ENCODE data around the gene PPM1G. TPM values are rescaled to one million over a fixed set of nuclear protein-coding genes. Genes with fewer than 3 reads are reported as not detected.

PPM1G gene
- polyA plus RNA-seq, 1 donor (not counting 4 experiments of a cell fraction or from before 2014, with no cell fraction given): 55.5 TPM

- no peak for FAIRE-seq
Measured at GRCh38 chr2:27378809-27379290, 30.5 kb downstream of the PPM1G start.

GRCh38 chr2:27378096-27378808 is 31.1 kb downstream of the PPM1G start:
- Histone ChIP-seq H3K79me2 (ENCODE audit: control insufficient read depth, insufficient read depth, low read length) (peaks cover 39% of the 10 kb centered on the region), H3K27me3 (ENCODE audit: control insufficient read depth, extremely low read depth, insufficient read depth, low read length) (no peaks in the 10 kb centered on the region), H3K9me3 (ENCODE audit: control insufficient read depth, low read depth, low read length) (no peaks in the 10 kb centered on the region), H3K4me1 (ENCODE audit: control insufficient read depth, extremely low read depth, insufficient read depth, low read length) (peaks cover 16% of the 10 kb centered on the region), H3K9ac (ENCODE audit: control insufficient read depth, extremely low read depth, insufficient read depth, low read length) (no peak overlapping the region), H2AFZ (ENCODE audit: control insufficient read depth, low read length) (no peak overlapping the region), H4K20me1 (ENCODE audit: control insufficient read depth, extremely low read depth, insufficient read depth, low read length) (peaks cover 5% of the 10 kb centered on the region), H3K4me2 (ENCODE audit: control insufficient read depth, extremely low read depth, insufficient read depth, low read depth, low read length) (no peak overlapping the region), H3K27ac (ENCODE audit: control insufficient read depth, insufficient read depth, low read length) (no peak overlapping the region), H3K9me1 (ENCODE audit: control insufficient read depth, extremely low read depth, insufficient read depth, low read length) (no peaks in the 10 kb centered on the region), H3K36me3 (ENCODE audit: control insufficient read depth in 2 of 2, extremely low read depth in 1 of 2, insufficient read depth in 2 of 2, low read length in 2 of 2) (peaks cover 45 to 52% of the 10 kb centered on the region in 2 experiments), H3K4me3 (ENCODE audit: control insufficient read depth in 2 of 3, extremely low read depth in 1 of 3, insufficient read depth in 2 of 3, low read depth in 1 of 3, low read length in 3 of 3) (no peak overlapping the region)
- TF ChIP-seq CTCF (optimal IDR thresholded peaks at IDR 0.05 in 1 of 3, IDR thresholded peaks at IDR 0.05 in 1 of 3, conservative IDR thresholded peaks at IDR 0.05 in 1 of 3; ENCODE audit: extremely low read depth in 1 of 3, insufficient read depth in 2 of 3, low read length in 3 of 3): peak in 2 of 3 experiments; percentile 34 to 51
- TF ChIP-seq EZH2 (IDR thresholded peaks at IDR 0.05; ENCODE audit: low read length): no peak
- no peak for FAIRE-seq
- dilution Hi-C loops (cut with MboI; ENCODE audit: extremely low pct_ligation_motif_present, low sequenced_read_pairs): no loop called here
- DNase-seq (ENCODE audit: low read depth, low spot score): no peak

More at GRCh38 chr2:27378809-27379290, 30.5 kb downstream of the PPM1G start:
- H3K4me3 ChIP-seq (ENCODE audit: control insufficient read depth in 2 of 3, extremely low read depth in 1 of 3, insufficient read depth in 2 of 3, low read depth in 1 of 3, low read length in 3 of 3): no peak overlapping the region
- no peak overlapping the region for H3K9ac ChIP-seq (ENCODE audit: control insufficient read depth, extremely low read depth, insufficient read depth, low read length)
- peaks cover 47 to 55% of the 10 kb centered on the region in 2 experiments for H3K36me3 ChIP-seq (ENCODE audit: control insufficient read depth in 2 of 2, extremely low read depth in 1 of 2, insufficient read depth in 2 of 2, low read length in 2 of 2)
- H3K4me1 ChIP-seq (ENCODE audit: control insufficient read depth, extremely low read depth, insufficient read depth, low read length): peaks cover 16% of the 10 kb centered on the region
- H3K9me3 ChIP-seq (ENCODE audit: control insufficient read depth, low read depth, low read length): no peaks in the 10 kb centered on the region
- no peaks in the 10 kb centered on the region for H3K27me3 ChIP-seq (ENCODE audit: control insufficient read depth, extremely low read depth, insufficient read depth, low read length)
- H3K27ac ChIP-seq (ENCODE audit: control insufficient read depth, insufficient read depth, low read length): no peak overlapping the region
- peak overlapping the region; percentile 88 for H3K4me2 ChIP-seq (ENCODE audit: control insufficient read depth, extremely low read depth, insufficient read depth, low read depth, low read length)
- TF ChIP-seq EZH2 (IDR thresholded peaks at IDR 0.05; ENCODE audit: low read length): no peak
- no peak for TF ChIP-seq CTCF (optimal IDR thresholded peaks at IDR 0.05 in 1 of 3, IDR thresholded peaks at IDR 0.05 in 1 of 3, conservative IDR thresholded peaks at IDR 0.05 in 1 of 3; ENCODE audit: extremely low read depth in 1 of 3, insufficient read depth in 2 of 3, low read length in 3 of 3)
- no peak for DNase-seq (ENCODE audit: low read depth, low spot score)
- no peaks in the 10 kb centered on the region for H3K9me1 ChIP-seq (ENCODE audit: control insufficient read depth, extremely low read depth, insufficient read depth, low read length)
- dilution Hi-C loops (cut with MboI; ENCODE audit: extremely low pct_ligation_motif_present, low sequenced_read_pairs): no loop called here
- H3K79me2 ChIP-seq (ENCODE audit: control insufficient read depth, insufficient read depth, low read length): peaks cover 36% of the 10 kb centered on the region
- no peak overlapping the region for H2AFZ ChIP-seq (ENCODE audit: control insufficient read depth, low read length)
- peaks cover 3% of the 10 kb centered on the region for H4K20me1 ChIP-seq (ENCODE audit: control insufficient read depth, extremely low read depth, insufficient read depth, low read length)

Data from keratinocyte (primary cell).